ENCODE data around the gene ACP1. TPM values are rescaled to one million over a fixed set of nuclear protein-coding genes. Genes with fewer than 3 reads are reported as not detected.

ACP1 gene
- total RNA-seq (100 to 1,000 TPM; 152 to 160 TPM), polyA plus RNA-seq (171 TPM)

- Histone ChIP-seq H3K27ac (ENCODE audit: low read depth, low read length) (peak within 1 kb of the TSS; percentile 92), H3K9me3 (ENCODE audit: low read length) (no peaks in the 10 kb centered on the region), H3K27me3 (ENCODE audit: insufficient read depth, low read length, poor library complexity, severe bottlenecking) (no peaks in the 10 kb centered on the region), H3K4me3 (ENCODE audit: low read length) (peak within 1 kb of the TSS; percentile 93), H3K4me1 (ENCODE audit: insufficient read depth, low read length) (peaks cover 47% of the 10 kb centered on the region), H3K36me3 (ENCODE audit: insufficient read depth, low read length) (no peaks in the 10 kb centered on the region)
- Mint-ChIP-seq H3K27me3 (peaks cover 0 to 2% of the 10 kb centered on the region in 2 donors), H3K4me1 (peaks cover 41 to 74% (median 54%) of the 10 kb centered on the region in 3 donors), H3K4me3 (peak within 1 kb of the TSS; percentile 90 to 96 (median 92)), H3K27ac (peak within 1 kb of the TSS; percentile 94 to 99 (median 96)), H3K36me3 (peaks cover 0 to 25% (median 2%) of the 10 kb centered on the region in 3 donors), H3K9me3 (no peaks in the 10 kb centered on the region)
- peak; percentile 94 to 97 (median 95) for DNase-seq
- ChIA-PET CTCF (no interaction called here), POLR2A (no interaction called here)
Measured at GRCh38 chr2:264493-265468, at the start of gene ACP1. ACP1 (plus strand) TSS chr2:264947; CDS start chr2:264965, 18 bp downstream.

DNA sequence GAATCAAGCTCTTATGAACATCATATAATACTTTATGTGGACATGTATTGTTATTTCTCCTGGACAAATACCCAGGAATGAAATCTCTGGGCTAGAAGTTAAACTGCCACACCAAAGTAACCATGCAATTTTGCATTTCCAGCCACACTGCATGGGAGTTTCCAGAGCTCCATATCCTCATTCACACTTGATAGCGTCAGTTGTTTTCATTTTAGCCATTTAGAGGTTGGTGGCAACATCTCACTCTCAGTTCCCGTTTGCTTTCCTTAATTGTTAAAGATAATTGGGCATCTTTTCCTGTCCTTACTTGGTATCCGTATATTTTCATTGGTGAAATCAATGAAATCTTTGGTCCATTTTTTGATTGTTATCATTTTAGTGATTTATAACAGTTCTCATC is 48.7 kb upstream of the ACP1 start:
- H3K4me1 Mint-ChIP-seq: no peaks in the 10 kb centered on the region
- POLR2A ChIA-PET: no interaction called here

GRCh38 chr2:223451-223850 is 41.3 kb upstream of the ACP1 start:
- Mint-ChIP-seq H3K9me3 (no peaks in the 10 kb centered on the region), H3K27me3 (no peaks in the 10 kb centered on the region), H3K4me3 (peak overlapping the region in 4 of 7 donors; percentile 12 to 61 (median 24)), H3K27ac (peak overlapping the region in 7 of 8 donors; percentile 6 to 84 (median 50)), H3K4me1 (peaks cover 9 to 29% (median 21%) of the 10 kb centered on the region in 3 donors), H3K36me3 (peaks cover 17 to 71% (median 32%) of the 10 kb centered on the region in 3 donors)
- ChIA-PET POLR2A (no interaction called here), CTCF (no interaction called here)
- Histone ChIP-seq H3K36me3 (ENCODE audit: insufficient read depth, low read length) (peaks cover 8% of the 10 kb centered on the region), H3K4me3 (ENCODE audit: low read length) (no peak overlapping the region), H3K27ac (ENCODE audit: low read depth, low read length) (no peak overlapping the region), H3K27me3 (ENCODE audit: insufficient read depth, low read length, poor library complexity, severe bottlenecking) (no peaks in the 10 kb centered on the region), H3K9me3 (ENCODE audit: low read length) (no peaks in the 10 kb centered on the region), H3K4me1 (ENCODE audit: insufficient read depth, low read length) (peaks cover 8% of the 10 kb centered on the region)
- DNase-seq: no peak

More for the DNA sequence above, 48.7 kb upstream of the ACP1 start:
- Mint-ChIP-seq H3K4me3 (no peak overlapping the region), H3K27me3 (peaks cover 2 to 28% of the 10 kb centered on the region in 2 donors), H3K36me3 (peaks cover 13 to 26% (median 14%) of the 10 kb centered on the region in 3 donors), H3K27ac (no peak overlapping the region), H3K9me3 (no peaks in the 10 kb centered on the region)
- H3K9me3 ChIP-seq (ENCODE audit: low read length): no peaks in the 10 kb centered on the region
- DNase-seq: no peak
- no peak overlapping the region for H3K27ac ChIP-seq (ENCODE audit: low read depth, low read length)
- no peaks in the 10 kb centered on the region for H3K27me3 ChIP-seq (ENCODE audit: insufficient read depth, low read length, poor library complexity, severe bottlenecking)
- CTCF ChIA-PET: no interaction called here
- no peak overlapping the region for H3K4me3 ChIP-seq (ENCODE audit: low read length)
- H3K4me1 ChIP-seq (ENCODE audit: insufficient read depth, low read length): no peaks in the 10 kb centered on the region
- H3K36me3 ChIP-seq (ENCODE audit: insufficient read depth, low read length): no peaks in the 10 kb centered on the region

DNA sequence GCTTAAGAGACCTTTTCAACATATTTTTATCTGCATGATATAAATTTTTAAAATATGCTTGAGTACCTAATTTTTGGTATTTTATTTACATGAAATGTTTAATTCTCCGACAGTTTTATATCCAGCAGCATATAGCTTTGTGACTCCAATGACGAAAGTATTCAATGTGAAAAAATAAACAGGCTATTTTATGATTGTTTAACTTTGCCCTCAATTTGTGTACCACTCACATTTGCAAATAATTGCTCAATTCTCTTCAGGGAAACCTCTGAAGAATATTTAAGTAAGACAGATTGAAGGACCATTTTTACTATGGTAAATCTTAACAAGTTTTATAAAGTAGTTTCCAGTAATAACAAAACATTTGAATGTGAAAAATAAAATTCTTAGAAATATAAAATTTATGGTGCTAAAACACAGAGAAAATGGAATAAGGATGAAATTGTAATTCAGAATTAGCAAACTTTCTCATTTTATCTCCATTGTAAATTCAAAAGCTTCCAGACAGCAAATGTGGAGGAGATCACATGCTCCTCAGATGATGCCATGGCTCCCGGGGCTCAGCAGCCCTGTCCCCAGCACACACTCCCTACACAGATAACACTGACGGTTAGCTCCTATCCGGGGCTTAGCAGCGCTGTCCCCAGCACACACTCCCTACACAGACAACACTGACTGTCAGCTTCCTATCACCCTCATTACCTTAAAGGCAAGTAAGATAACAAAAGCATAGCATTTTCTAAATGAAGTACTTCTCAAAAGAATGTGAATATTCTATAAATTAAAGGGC is 40.6 kb upstream of the ACP1 start:
- H3K4me3 ChIP-seq (ENCODE audit: low read length): no peak overlapping the region
- H3K4me3 Mint-ChIP-seq: no peak overlapping the region
- no peaks in the 10 kb centered on the region for H3K27me3 ChIP-seq (ENCODE audit: insufficient read depth, low read length, poor library complexity, severe bottlenecking)
- H3K9me3 ChIP-seq (ENCODE audit: low read length): no peaks in the 10 kb centered on the region
- DNase-seq: no peak
- H3K4me1 ChIP-seq (ENCODE audit: insufficient read depth, low read length): peaks cover 8% of the 10 kb centered on the region
- H3K9me3 Mint-ChIP-seq: no peaks in the 10 kb centered on the region
- H3K27me3 Mint-ChIP-seq: no peaks in the 10 kb centered on the region
- CTCF ChIA-PET: no interaction called here
- H3K36me3 Mint-ChIP-seq: peaks cover 12 to 74% (median 37%) of the 10 kb centered on the region in 3 donors
- H3K4me1 Mint-ChIP-seq: peaks cover 9 to 29% (median 21%) of the 10 kb centered on the region in 3 donors
- POLR2A ChIA-PET: no interaction called here
- H3K27ac Mint-ChIP-seq: no peak overlapping the region
- no peak overlapping the region for H3K27ac ChIP-seq (ENCODE audit: low read depth, low read length)
- H3K36me3 ChIP-seq (ENCODE audit: insufficient read depth, low read length): peaks cover 8% of the 10 kb centered on the region

DNA sequence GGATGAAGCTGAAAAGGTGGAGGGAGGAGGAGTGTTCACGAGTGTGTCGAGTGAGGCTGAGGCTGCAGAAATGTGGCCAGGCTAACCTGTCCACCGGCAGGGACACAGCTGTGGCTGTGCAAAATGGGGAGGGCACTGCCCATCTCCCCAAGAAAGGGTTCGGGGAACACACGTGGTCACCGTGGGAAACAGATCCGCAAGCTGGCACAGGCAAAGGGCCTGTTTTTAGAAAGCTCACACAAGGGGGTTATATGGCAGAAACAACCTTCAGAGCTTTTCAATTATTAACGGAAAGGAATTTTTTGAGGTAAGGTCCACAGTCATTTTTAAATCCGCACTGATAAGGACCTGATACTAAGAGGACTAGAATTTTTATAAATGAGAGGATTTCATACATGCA is 36.6 kb upstream of the ACP1 start:
- peaks cover 7 to 17% (median 9%) of the 10 kb centered on the region in 3 donors for H3K4me1 Mint-ChIP-seq
- H3K27ac Mint-ChIP-seq: peak overlapping the region in 1 of 8 donors; percentile 55
- CTCF ChIA-PET: no interaction called here
- POLR2A ChIA-PET: interaction anchor here (0.7 kb wide), 1 partner anchor 10 kb away, joined by 3 read pairs; no protein-coding TSS in a partner anchor
- H3K27me3 ChIP-seq (ENCODE audit: insufficient read depth, low read length, poor library complexity, severe bottlenecking): no peaks in the 10 kb centered on the region
- DNase-seq: no peak
- peaks cover 15 to 79% (median 40%) of the 10 kb centered on the region in 3 donors for H3K36me3 Mint-ChIP-seq
- H3K4me1 ChIP-seq (ENCODE audit: insufficient read depth, low read length): peaks cover 6% of the 10 kb centered on the region
- H3K9me3 Mint-ChIP-seq: no peaks in the 10 kb centered on the region
- no peaks in the 10 kb centered on the region for H3K9me3 ChIP-seq (ENCODE audit: low read length)
- H3K27me3 Mint-ChIP-seq: no peaks in the 10 kb centered on the region
- no peak overlapping the region for H3K27ac ChIP-seq (ENCODE audit: low read depth, low read length)
- H3K36me3 ChIP-seq (ENCODE audit: insufficient read depth, low read length): peaks cover 12% of the 10 kb centered on the region
- H3K4me3 ChIP-seq (ENCODE audit: low read length): no peak overlapping the region
- no peak overlapping the region for H3K4me3 Mint-ChIP-seq

GRCh38 chr2:228518-229278 is 36.0 kb upstream of the ACP1 start:
- Histone ChIP-seq H3K27ac (ENCODE audit: low read depth, low read length) (no peak overlapping the region), H3K4me3 (ENCODE audit: low read length) (no peak overlapping the region), H3K9me3 (ENCODE audit: low read length) (no peaks in the 10 kb centered on the region), H3K4me1 (ENCODE audit: insufficient read depth, low read length) (peaks cover under 1% of the 10 kb centered on the region), H3K36me3 (ENCODE audit: insufficient read depth, low read length) (peaks cover 10% of the 10 kb centered on the region), H3K27me3 (ENCODE audit: insufficient read depth, low read length, poor library complexity, severe bottlenecking) (no peaks in the 10 kb centered on the region)
- Mint-ChIP-seq H3K27me3 (no peaks in the 10 kb centered on the region), H3K9me3 (no peaks in the 10 kb centered on the region), H3K4me3 (no peak overlapping the region), H3K27ac (no peak overlapping the region), H3K4me1 (peaks cover 1 to 12% (median 3%) of the 10 kb centered on the region in 3 donors), H3K36me3 (peaks cover 16 to 79% (median 38%) of the 10 kb centered on the region in 3 donors)
- ChIA-PET CTCF (no interaction called here), POLR2A (interaction anchor here (0.7 kb wide), 1 partner anchor 10 kb away, joined by 3 read pairs; no protein-coding TSS in a partner anchor)
- no peak for DNase-seq

DNA sequence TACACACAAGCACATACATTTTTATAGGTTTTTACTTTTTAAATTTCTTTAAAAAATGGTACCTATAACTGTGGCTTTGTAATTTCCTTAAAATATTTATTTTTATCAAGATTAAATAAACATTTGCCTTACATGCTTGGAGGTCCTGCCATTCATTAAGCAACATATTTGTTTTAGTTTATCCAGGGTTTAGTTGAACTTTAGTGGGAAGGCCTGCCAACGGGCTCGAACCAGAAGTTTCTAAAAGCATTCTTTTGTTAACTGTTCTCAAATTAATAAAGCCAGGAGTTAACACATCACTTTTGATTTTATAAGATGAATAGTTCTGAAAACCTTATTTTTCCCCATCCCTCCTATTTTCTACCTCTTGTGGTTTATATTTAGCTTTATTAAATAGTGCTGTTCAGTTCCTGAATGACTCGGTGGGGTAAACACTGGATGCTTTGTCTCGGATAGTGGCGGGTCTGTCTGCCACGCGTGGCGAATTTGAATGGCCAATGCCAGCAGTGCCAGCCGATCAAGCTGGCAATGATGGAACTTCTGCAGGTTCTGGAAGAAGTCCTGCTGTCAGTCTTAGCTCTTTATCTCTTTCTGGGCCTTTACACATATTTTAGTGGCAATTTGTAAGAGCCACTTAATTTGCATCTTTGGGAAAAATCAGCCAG is 33.1 kb upstream of the ACP1 start:
- Histone ChIP-seq H3K27me3 (ENCODE audit: insufficient read depth, low read length, poor library complexity, severe bottlenecking) (no peaks in the 10 kb centered on the region), H3K36me3 (ENCODE audit: insufficient read depth, low read length) (peaks cover 8% of the 10 kb centered on the region), H3K4me3 (ENCODE audit: low read length) (no peak overlapping the region), H3K4me1 (ENCODE audit: insufficient read depth, low read length) (no peaks in the 10 kb centered on the region), H3K9me3 (ENCODE audit: low read length) (no peaks in the 10 kb centered on the region), H3K27ac (ENCODE audit: low read depth, low read length) (no peak overlapping the region)
- no peak for DNase-seq
- CTCF ChIA-PET: no interaction called here
- Mint-ChIP-seq H3K27ac (peak overlapping the region in 1 of 8 donors; percentile 46), H3K4me1 (no peaks in the 10 kb centered on the region), H3K27me3 (no peaks in the 10 kb centered on the region), H3K36me3 (peaks cover 15 to 64% (median 27%) of the 10 kb centered on the region in 3 donors), H3K4me3 (no peak overlapping the region), H3K9me3 (no peaks in the 10 kb centered on the region)
- POLR2A ChIA-PET: interaction anchor here (0.7 kb wide), 1 partner anchor 25 kb away, joined by 3 read pairs; no protein-coding TSS in a partner anchor

All from CD8-positive, alpha-beta memory T cell (primary cell).